WTC11 (cell line): Measurements from ENCODE around the gene GRID2. TPM values are rescaled to one million over a fixed set of nuclear protein-coding genes. Genes with fewer than 3 reads are reported as not detected.

Source experiments
- ATAC-seq: fragments of 200-7000 bp; cut with Tn5 transposase; 2 replicates; pipeline ENCODE4 v1.10.0; 2021; ENCODE audit warnings: mild to moderate bottlenecking, moderate library complexity
- CTCF ChIA-PET: fragments of 300-600 bp; sonication (Branson Sonifier 250); formaldehyde crosslinking; loops from one replicate; lab custom pipeline; 2021; ENCODE audit warnings: antibody characterized with exemption; lab: Charles Lee
- POLR2A ChIA-PET: fragments of 350-600 bp; sonication (Branson Sonifier 250); formaldehyde crosslinking; loops from one replicate; lab custom pipeline; 2021; ENCODE audit warnings: antibody characterized with exemption; lab: Charles Lee
- DNase-seq: peaks from one replicate; pipeline ENCODE4 v3.0.0; 2021; ENCODE audit warnings: low spot score
- H3K27ac Mint-ChIP-seq: 2 replicates; pipeline ENCODE4 v1.8.0; 2021; ENCODE audit warnings: mixed read lengths
- H3K27me3 Mint-ChIP-seq: 2 replicates; pipeline ENCODE4 v1.8.0; 2021; ENCODE audit warnings: low read depth, mild to moderate bottlenecking, moderate library complexity, mixed read lengths
- H3K36me3 Mint-ChIP-seq: 2 replicates; pipeline ENCODE4 v1.8.0; 2021; ENCODE audit warnings: mixed read lengths
- H3K4me1 Mint-ChIP-seq: 2 replicates; pipeline ENCODE4 v1.8.0; 2022; ENCODE audit warnings: mixed read lengths
- H3K4me3 Mint-ChIP-seq: 2 replicates; pipeline ENCODE4 v1.8.0; 2021; ENCODE audit warnings: mild to moderate bottlenecking, moderate library complexity, mixed read lengths
- H3K9me3 Mint-ChIP-seq: 2 replicates; pipeline ENCODE4 v1.8.0; 2021; ENCODE audit warnings: mixed read lengths
- ARID4B ChIP-seq: sonication (generic); formaldehyde crosslinking; IDR thresholded peaks from 2 replicates; pipeline ENCODE4 v1.8.0; 2023; ENCODE audit warnings: missing genetic modification reagents, mild to moderate bottlenecking, borderline replicate concordance
- ATF1 ChIP-seq: sonication (generic); formaldehyde crosslinking; IDR thresholded peaks from 2 replicates; pipeline ENCODE4 v1.8.1; 2023; ENCODE audit warnings: mild to moderate bottlenecking, moderate library complexity, missing genetic modification reagents
- ATF3 ChIP-seq: sonication (generic); formaldehyde crosslinking; conservative IDR thresholded peaks from 2 replicates; pipeline ENCODE4 v1.8.1; 2022; ENCODE audit warnings: mild to moderate bottlenecking, missing genetic modification reagents
- CBFB ChIP-seq: sonication (generic); formaldehyde crosslinking; IDR thresholded peaks from 2 replicates; pipeline ENCODE4 v1.8.1; 2022; ENCODE audit warnings: mild to moderate bottlenecking, low read depth, missing genetic modification reagents
- CREB1 ChIP-seq: sonication (generic); formaldehyde crosslinking; IDR thresholded peaks from 2 replicates; pipeline ENCODE4 v1.8.0; 2023; ENCODE audit warnings: mild to moderate bottlenecking, missing genetic modification reagents
- CREM ChIP-seq: sonication (generic); formaldehyde crosslinking; IDR thresholded peaks from 2 replicates; pipeline ENCODE4 v1.8.1; 2022; ENCODE audit warnings: mild to moderate bottlenecking, missing genetic modification reagents, moderate library complexity
- E2F5 ChIP-seq: sonication (generic); formaldehyde crosslinking; IDR thresholded peaks from 2 replicates; pipeline ENCODE4 v1.8.1; 2022; ENCODE audit warnings: mild to moderate bottlenecking, moderate library complexity, missing genetic modification reagents
- EMX1 ChIP-seq: fragments of 250-450 bp; sonication (Bioruptor Pico); IDR thresholded peaks from 2 replicates; pipeline ENCODE4 v1.8.0; 2021; ENCODE audit warnings: mild to moderate bottlenecking
- GTF2I ChIP-seq: fragments of 250-450 bp; sonication (Bioruptor Pico); conservative IDR thresholded peaks from 2 replicates; pipeline ENCODE4 v1.4.0; 2021; ENCODE audit warnings: mild to moderate bottlenecking
- NFE2L1 ChIP-seq: sonication (generic); formaldehyde crosslinking; IDR thresholded peaks from 2 replicates; pipeline ENCODE4 v1.8.1; 2023; ENCODE audit warnings: missing genetic modification reagents
- NR1H2 ChIP-seq: sonication (generic); formaldehyde crosslinking; IDR thresholded peaks from 2 replicates; pipeline ENCODE4 v1.9.0; 2021; ENCODE audit warnings: mild to moderate bottlenecking, moderate library complexity, missing genetic modification reagents
- SP1 ChIP-seq: sonication (generic); formaldehyde crosslinking; conservative IDR thresholded peaks from 2 replicates; pipeline ENCODE4 v1.8.1; 2022; ENCODE audit warnings: missing genetic modification reagents
- TCF7 ChIP-seq: sonication (generic); formaldehyde crosslinking; IDR thresholded peaks from 2 replicates; pipeline ENCODE4 v1.8.0; 2022; ENCODE audit warnings: mild to moderate bottlenecking, low read depth, missing genetic modification reagents, moderate library complexity
- TP53 ChIP-seq: sonication (generic); formaldehyde crosslinking; IDR thresholded peaks from 2 replicates; pipeline ENCODE4 v1.8.1; 2023; ENCODE audit warnings: mild to moderate bottlenecking, missing genetic modification reagents
- ZNF512 ChIP-seq: sonication (generic); formaldehyde crosslinking; IDR thresholded peaks from 2 replicates; pipeline ENCODE4 v1.8.1; 2022; ENCODE audit warnings: missing genetic modification reagents, borderline replicate concordance
- ZNF532 ChIP-seq: fragments of 250-450 bp; sonication (Bioruptor Pico); IDR thresholded peaks from 2 replicates; pipeline ENCODE4 v1.9.0; 2021; ENCODE audit warnings: mild to moderate bottlenecking, borderline replicate concordance
- total RNA-seq: library from RNA; stranded (reverse); gene quantifications from 3 replicates; pipeline ENCODE4 v1.2.3, GENCODE V29; 2021

GRID2 gene
- total RNA-seq, 1 experiment from 2014 or later: 26.8 TPM

- Mint-ChIP-seq H3K9me3 (peaks cover 3% of the 10 kb centered on the region; the same call in 1 of the 2 replicates), H3K27me3 (no peaks in the 10 kb centered on the region), H3K36me3 (peaks cover 3% of the 10 kb centered on the region), H3K27ac (no peak overlapping the region)
- DNase-seq: no peak
- CTCF ChIA-PET: no interaction called here
- TF ChIP-seq ATF1: no peak
- TF ChIP-seq NR1H2 (CRISPR knock-in tag): no peak
- TF ChIP-seq NFE2L1 (CRISPR knock-in tag): no peak
- no peak for TF ChIP-seq TCF7 (CRISPR knock-in tag)
- TF ChIP-seq GTF2I (CRISPR knock-in tag): no peak
- TF ChIP-seq ZNF512 (CRISPR knock-in tag): no peak
- TF ChIP-seq CREB1 (CRISPR knock-in tag): no peak
- TF ChIP-seq SP1 (CRISPR knock-in tag): no peak
- TF ChIP-seq CREM: no peak
- TF ChIP-seq ARID4B (CRISPR knock-in tag): no peak
- no peak for TF ChIP-seq TP53 (CRISPR knock-in tag)
- no peak for TF ChIP-seq CBFB (CRISPR knock-in tag)
- no peak for TF ChIP-seq E2F5
- TF ChIP-seq ZNF532: no peak
- no peak for TF ChIP-seq ATF3 (CRISPR knock-in tag)
- TF ChIP-seq EMX1 (CRISPR knock-in tag): no peak
- TF ChIP-seq, all 79 proteins: peak for 0
- H3K4me3 Mint-ChIP-seq: no peak overlapping the region
- POLR2A ChIA-PET: no interaction called here
- H3K4me1 Mint-ChIP-seq: 0 out of 2 replicates have a peak, but pooled peaks cover 3% of the 10 kb centered on the region
- ATAC-seq: no peak
These were observed 472.3 kb downstream of the GRID2 start for GRCh38 chr4:92776080-92776479.
